Stimulated activated CD4-positive, alpha-beta T cell treated with anti-CD3 and anti-CD28 coated beads, Interleukin-15, amount 100 ng/mL, for 48 hours (primary cell): ENCODE data around the gene ZMYND15.
A peak's percentile ranks its signal among the peaks of the same experiment; 100 is the strongest.

Experiments used
- DNase-seq, 2 donors: peaks; one replicate each; pipeline ENCODE4 v3.0.0-alpha.2; 2020; ENCODE audit warnings: low read depth in 2 of 2

Gene ZMYND15

DNA sequence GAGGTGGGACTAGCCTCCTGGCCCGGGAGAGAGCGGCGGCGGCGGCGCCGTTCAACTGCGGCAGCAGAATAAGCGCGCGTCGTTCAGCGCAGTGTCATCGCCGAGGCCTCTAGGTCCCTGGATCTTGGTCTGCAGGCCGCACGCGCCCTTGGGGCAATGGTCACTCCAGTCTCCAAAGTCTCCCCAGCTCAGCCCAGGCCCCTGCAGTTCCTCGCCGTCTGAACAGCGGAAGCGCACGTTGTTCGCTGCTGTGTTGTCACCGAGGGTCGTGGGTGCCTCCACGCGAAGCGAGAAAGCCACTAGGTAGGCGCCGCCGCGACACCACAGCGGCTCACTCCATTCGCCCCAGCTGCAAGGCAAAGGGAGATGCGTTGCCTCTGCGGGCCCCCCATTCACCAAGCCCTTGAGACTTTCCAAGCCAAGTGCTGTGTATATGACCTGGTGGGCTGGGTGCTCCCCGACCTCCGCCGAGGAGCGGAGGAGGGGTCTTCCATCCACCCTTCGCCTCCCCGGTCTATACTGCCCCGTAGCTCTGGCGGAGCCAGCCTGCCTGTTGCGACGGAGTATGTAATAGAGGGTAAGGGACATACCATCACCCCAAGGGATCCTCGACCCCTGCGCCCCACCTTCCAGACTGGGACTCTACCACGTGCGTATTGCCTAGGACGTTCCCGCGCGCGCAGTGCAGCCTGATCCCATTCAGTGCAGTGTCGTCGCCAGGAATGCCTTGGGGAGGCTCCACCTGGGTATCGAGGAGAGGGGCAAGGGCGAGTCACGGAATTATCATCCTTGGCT lies 45.9 kb downstream of the ZMYND15 start:
- DNase-seq, result no peak

DNA sequence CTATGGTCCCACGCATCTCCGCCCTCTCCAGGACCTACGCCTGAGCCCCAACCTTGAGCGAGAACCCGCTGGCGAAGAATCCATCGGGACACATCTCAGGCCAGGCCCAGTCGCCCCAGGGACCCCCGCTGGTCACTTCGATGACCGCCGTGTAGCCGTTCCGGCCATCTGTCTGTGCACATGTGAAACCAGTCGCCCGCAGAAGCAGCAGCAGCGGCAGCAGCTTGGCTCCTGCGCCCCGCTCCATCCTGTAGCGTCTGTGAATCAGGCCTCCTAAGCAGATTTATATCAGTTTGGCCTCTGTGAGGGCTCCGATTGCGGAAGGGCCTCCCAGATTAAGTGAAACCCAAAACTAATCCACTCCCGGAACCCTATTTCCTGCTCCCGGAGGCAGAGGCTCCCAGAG lies 46.5 kb downstream of the ZMYND15 start, which contains the start of gene VMO1:
TSS of gene VMO1 (minus strand) at position 259 of the 406 bp plus-strand sequence. CDS start at position 247, 12 bp downstream.
- no peak for DNase-seq

DNA sequence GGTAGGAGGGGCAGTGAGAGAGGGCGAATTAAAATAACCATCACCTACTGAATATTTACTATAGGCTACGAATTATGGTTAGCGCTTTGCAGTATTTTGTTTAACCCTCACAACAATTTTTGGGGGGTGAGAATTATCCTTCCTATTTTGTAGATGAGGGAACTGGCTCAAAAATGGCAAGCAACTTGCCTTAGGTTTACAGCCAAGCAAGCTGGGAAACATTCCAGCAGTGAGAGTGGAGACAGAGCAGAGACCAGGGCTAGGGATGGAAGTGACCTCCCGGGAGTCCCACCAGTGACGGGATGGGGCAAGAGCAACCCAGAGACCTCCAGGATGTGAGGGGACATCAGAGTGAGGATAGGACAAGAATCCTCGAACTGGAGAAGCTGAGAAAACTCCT lies 46.9 kb downstream of the ZMYND15 start:
- DNase-seq, result no peak

DNA sequence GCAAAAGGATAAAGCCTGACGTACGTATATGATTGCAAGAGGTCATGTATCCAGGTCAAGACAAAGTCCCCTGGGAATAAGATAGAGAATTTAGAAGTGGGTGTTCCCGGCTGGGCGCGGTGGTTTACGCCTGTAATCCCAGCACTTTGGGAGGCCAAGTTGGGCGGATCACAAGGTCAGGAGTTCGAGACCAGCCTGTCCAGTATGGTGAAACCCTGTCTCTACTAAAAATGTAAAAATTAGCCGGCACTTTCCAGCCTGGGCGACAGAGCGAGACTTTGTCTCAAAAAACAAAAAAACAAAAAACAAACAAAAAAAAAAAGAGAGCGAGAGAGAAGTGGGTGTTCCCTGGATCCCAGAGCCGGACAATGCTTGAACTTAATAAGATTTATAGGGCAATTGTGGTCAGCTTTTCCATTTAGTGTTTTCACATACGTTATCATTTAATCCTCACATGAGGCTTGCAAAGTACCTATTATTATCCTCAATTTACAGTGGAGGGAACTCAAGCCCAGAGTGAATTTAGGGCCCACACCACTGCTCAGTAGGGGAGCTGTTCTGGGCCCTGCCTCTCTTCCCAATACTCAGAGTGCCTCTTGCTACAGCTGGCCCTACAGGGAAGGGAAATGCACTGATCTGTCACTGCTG lies 48.6 kb downstream of the ZMYND15 start:
- DNase-seq, result no peak

DNA sequence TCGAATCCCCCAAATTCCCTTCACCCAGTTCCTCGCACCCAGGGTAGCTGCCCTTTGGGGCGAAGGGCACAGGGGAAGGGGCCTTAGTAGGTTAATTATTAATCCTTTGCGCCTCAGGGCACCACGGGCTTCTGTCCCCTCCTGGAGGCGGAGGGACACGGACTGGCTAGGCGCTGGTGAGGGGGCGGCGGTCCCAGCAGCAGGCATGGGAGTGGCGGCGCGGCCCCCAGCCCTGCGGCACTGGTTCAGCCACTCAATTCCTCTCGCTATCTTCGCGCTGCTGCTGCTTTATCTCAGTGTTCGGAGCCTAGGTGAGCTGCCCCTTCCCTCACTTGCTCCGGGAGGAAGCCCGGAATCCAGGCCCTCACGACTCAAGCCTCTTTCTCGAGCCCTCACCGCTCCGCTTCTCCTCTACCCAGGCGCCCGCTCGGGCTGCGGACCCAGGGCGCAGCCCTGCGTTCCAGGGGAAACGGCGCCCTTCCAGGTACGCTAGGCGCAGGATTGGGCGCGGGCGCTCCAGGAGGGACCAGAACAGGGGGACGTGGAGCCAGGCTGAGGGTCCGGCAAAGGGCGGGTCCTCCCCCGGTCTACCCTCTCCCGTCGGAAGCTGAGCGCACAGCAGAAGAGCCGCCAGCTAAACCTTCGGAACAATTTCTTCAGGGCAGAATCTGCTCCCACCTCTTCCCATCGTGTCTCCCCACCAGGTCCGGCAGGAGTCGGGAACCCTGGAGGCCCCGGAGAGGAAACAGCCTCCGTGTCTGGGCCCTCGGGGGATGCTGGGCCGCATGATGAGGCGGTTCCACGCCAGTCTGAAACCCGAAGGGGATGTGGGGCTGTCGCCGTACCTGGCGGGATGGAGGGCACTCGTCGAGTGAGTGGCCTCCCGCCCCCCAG lies 49.4 kb downstream of the ZMYND15 start, which contains the start of gene GLTPD2:
TSS of gene GLTPD2 (plus strand) at position 158 of the 894 bp plus-strand sequence. CDS start at position 206, 48 bp downstream.
- DNase-seq, result no peak

DNA sequence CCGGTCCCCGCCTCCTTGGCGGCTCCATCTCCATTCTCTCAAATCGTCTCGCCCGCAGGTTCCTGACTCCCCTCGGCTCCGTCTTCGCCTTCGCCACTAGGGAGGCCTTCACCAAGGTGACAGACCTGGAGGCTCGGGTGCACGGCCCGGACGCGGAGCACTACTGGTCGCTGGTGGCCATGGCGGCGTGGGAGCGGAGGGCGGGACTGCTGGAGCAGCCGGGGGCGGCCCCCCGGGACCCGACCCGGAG lies 50.0 kb downstream of the ZMYND15 start:
- DNase-seq, result no peak

DNA sequence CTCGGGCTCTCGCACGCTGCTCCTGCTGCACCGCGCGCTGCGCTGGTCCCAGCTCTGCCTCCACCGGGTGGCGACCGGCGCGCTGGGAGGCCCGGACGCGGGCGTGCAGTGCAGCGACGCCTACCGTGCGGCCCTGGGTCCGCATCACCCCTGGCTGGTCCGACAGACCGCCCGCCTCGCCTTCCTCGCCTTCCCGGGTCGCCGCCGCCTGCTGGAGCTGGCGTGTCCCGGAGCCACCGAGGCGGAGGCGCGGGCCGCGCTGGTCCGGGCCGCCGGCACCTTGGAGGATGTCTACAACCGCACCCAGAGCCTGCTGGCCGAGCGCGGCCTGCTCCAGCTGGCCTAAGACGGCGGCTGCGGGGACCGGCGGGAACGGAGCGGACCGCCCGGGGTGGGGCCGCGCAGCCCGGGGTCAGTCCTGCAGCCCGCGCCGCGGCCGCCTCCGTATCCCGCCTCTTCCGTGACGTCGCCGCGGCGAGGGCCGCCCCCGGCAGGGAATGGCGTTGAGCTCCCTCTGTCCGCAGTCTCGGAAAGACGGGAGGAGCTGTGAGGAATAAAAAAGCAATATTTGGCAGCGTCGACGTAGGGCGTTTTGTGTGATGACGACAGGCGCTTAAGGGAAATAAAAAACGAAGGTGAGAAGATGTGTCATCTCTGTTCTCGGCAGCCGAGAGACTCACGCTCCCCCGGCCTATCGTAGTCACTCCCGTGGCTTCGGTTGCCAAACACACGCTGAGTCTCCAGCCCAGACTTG lies 50.5 kb downstream of the ZMYND15 start:
- peak; percentile 67 to 78 for DNase-seq

DNA sequence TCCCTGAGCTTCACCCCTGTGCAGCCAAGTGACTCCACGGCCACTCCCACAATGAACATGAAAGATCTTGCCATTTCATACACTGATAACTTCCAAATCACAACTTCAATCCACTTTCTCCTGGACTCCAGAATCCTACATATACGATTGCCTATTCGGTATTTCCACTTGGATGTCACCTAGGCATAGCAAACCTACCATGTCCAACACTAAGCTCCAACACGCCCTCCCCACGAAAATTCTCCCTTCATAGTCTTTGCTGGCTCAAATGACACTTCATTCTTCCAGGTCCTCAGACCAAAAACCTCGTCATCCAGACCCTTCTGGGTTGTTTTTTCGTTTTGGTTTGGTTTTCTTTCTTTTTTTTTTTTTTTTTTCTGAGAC lies 51.1 kb downstream of the ZMYND15 start:
- DNase-seq, result no peak

DNA sequence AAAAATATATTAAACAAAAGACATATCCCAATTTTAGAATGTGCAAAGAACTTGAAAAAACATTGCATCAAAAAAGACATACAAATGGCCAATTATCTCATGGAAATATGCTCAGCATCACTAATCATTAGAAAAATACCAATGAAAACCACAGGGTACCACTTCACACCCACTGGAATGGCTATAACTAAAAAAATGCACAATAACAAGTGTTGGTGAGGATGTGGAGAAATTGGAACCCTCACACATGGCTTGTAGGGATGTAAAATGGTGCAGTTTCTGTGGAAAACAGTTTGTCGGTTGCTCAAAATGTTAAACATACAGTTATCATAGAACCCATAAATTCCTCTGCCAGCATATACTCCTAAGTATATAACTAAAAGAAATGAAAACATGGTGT lies 55.5 kb downstream of the ZMYND15 start:
- DNase-seq, result no peak
